ENCODE measurements around the gene NANOS1.
A peak's percentile ranks its signal among the peaks of the same experiment; 100 is the strongest.

The NANOS1 gene

GRCh38 chr10:119055472-119055871, 26.0 kb downstream of the NANOS1 start:
- Histone ChIP-seq H3K27ac (ENCODE audit: low read depth, low read length) (no peak overlapping the region), H3K27me3 (ENCODE audit: control insufficient read depth in 1 of 2, insufficient read depth in 2 of 2, low read length in 2 of 2) (no peaks in the 10 kb centered on the region), H3K4me1 (ENCODE audit: control insufficient read depth in 1 of 2, insufficient read depth in 2 of 2, low read length in 2 of 2) (no peaks in the 10 kb centered on the region), H3K4me3 (ENCODE audit: low read depth in 1 of 2, low read length in 2 of 2) (no peak overlapping the region), H3K9me3 (ENCODE audit: control insufficient read depth in 1 of 2, low read length in 2 of 2) (no peaks in the 10 kb centered on the region), H3K9ac (ENCODE audit: low read depth in 1 of 2, low read length in 2 of 2) (no peak overlapping the region), H3K36me3 (ENCODE audit: control insufficient read depth in 1 of 2, insufficient read depth in 2 of 2, low read length in 2 of 2) (peaks cover 68 to 95% of the 10 kb centered on the region in 2 donors)

- no peak overlapping the region for H3K4me3 ChIP-seq (ENCODE audit: low read depth in 1 of 2, low read length in 2 of 2)
- H3K9me3 ChIP-seq (ENCODE audit: control insufficient read depth in 1 of 2, low read length in 2 of 2), result no peaks in the 10 kb centered on the region
- H3K27me3 ChIP-seq (ENCODE audit: control insufficient read depth in 1 of 2, insufficient read depth in 2 of 2, low read length in 2 of 2), result no peaks in the 10 kb centered on the region
- H3K36me3 ChIP-seq (ENCODE audit: control insufficient read depth in 1 of 2, insufficient read depth in 2 of 2, low read length in 2 of 2), result peaks cover 66 to 91% of the 10 kb centered on the region in 2 donors
- no peaks in the 10 kb centered on the region for H3K4me1 ChIP-seq (ENCODE audit: control insufficient read depth in 1 of 2, insufficient read depth in 2 of 2, low read length in 2 of 2)
- no peak overlapping the region for H3K27ac ChIP-seq (ENCODE audit: low read depth, low read length)
- H3K9ac ChIP-seq (ENCODE audit: low read depth in 1 of 2, low read length in 2 of 2), result no peak overlapping the region
These were observed 28.5 kb downstream of the NANOS1 start for GRCh38 chr10:119058010-119058409.

GRCh38 chr10:119059557-119059956, 30.0 kb downstream of the NANOS1 start:
- H3K4me3 ChIP-seq (ENCODE audit: low read depth in 1 of 2, low read length in 2 of 2), result no peak overlapping the region
- no peaks in the 10 kb centered on the region for H3K9me3 ChIP-seq (ENCODE audit: control insufficient read depth in 1 of 2, low read length in 2 of 2)
- H3K27ac ChIP-seq (ENCODE audit: low read depth, low read length), result no peak overlapping the region
- no peaks in the 10 kb centered on the region for H3K27me3 ChIP-seq (ENCODE audit: control insufficient read depth in 1 of 2, insufficient read depth in 2 of 2, low read length in 2 of 2)
- H3K36me3 ChIP-seq (ENCODE audit: control insufficient read depth in 1 of 2, insufficient read depth in 2 of 2, low read length in 2 of 2), result peaks cover 70 to 92% of the 10 kb centered on the region in 2 donors
- no peak overlapping the region for H3K9ac ChIP-seq (ENCODE audit: low read depth in 1 of 2, low read length in 2 of 2)
- H3K4me1 ChIP-seq (ENCODE audit: control insufficient read depth in 1 of 2, insufficient read depth in 2 of 2, low read length in 2 of 2), result no peaks in the 10 kb centered on the region

GRCh38 chr10:119060107-119060506, 30.6 kb downstream of the NANOS1 start:
- peaks cover 72 to 92% of the 10 kb centered on the region in 2 donors for H3K36me3 ChIP-seq (ENCODE audit: control insufficient read depth in 1 of 2, insufficient read depth in 2 of 2, low read length in 2 of 2)
- H3K4me1 ChIP-seq (ENCODE audit: control insufficient read depth in 1 of 2, insufficient read depth in 2 of 2, low read length in 2 of 2), result no peaks in the 10 kb centered on the region
- H3K27me3 ChIP-seq (ENCODE audit: control insufficient read depth in 1 of 2, insufficient read depth in 2 of 2, low read length in 2 of 2), result no peaks in the 10 kb centered on the region

GRCh38 chr10:119061352-119061751, 31.8 kb downstream of the NANOS1 start:
- Histone ChIP-seq H3K27ac (ENCODE audit: low read depth, low read length) (no peak overlapping the region), H3K9ac (ENCODE audit: low read depth in 1 of 2, low read length in 2 of 2) (no peak overlapping the region), H3K4me1 (ENCODE audit: control insufficient read depth in 1 of 2, insufficient read depth in 2 of 2, low read length in 2 of 2) (no peaks in the 10 kb centered on the region), H3K36me3 (ENCODE audit: control insufficient read depth in 1 of 2, insufficient read depth in 2 of 2, low read length in 2 of 2) (peaks cover 71 to 92% of the 10 kb centered on the region in 2 donors), H3K4me3 (ENCODE audit: low read depth in 1 of 2, low read length in 2 of 2) (no peak overlapping the region), H3K27me3 (ENCODE audit: control insufficient read depth in 1 of 2, insufficient read depth in 2 of 2, low read length in 2 of 2) (no peaks in the 10 kb centered on the region), H3K9me3 (ENCODE audit: control insufficient read depth in 1 of 2, low read length in 2 of 2) (no peaks in the 10 kb centered on the region)

More at GRCh38 chr10:119060107-119060506, 30.6 kb downstream of the NANOS1 start:
- Histone ChIP-seq H3K9ac (ENCODE audit: low read depth in 1 of 2, low read length in 2 of 2) (no peak overlapping the region), H3K27ac (ENCODE audit: low read depth, low read length) (no peak overlapping the region), H3K9me3 (ENCODE audit: control insufficient read depth in 1 of 2, low read length in 2 of 2) (no peaks in the 10 kb centered on the region), H3K4me3 (ENCODE audit: low read depth in 1 of 2, low read length in 2 of 2) (no peak overlapping the region)

GRCh38 chr10:119061926-119062325, 32.4 kb downstream of the NANOS1 start:
- peaks cover 70 to 92% of the 10 kb centered on the region in 2 donors for H3K36me3 ChIP-seq (ENCODE audit: control insufficient read depth in 1 of 2, insufficient read depth in 2 of 2, low read length in 2 of 2)
- H3K9ac ChIP-seq (ENCODE audit: low read depth in 1 of 2, low read length in 2 of 2), result no peak overlapping the region

GRCh38 chr10:119070395-119071165, 41.1 kb downstream of the NANOS1 start:
- Histone ChIP-seq H3K4me3 (ENCODE audit: low read depth in 1 of 2, low read length in 2 of 2) (no peak overlapping the region), H3K4me1 (ENCODE audit: control insufficient read depth in 1 of 2, insufficient read depth in 2 of 2, low read length in 2 of 2) (peaks cover 0 to 3% of the 10 kb centered on the region in 2 donors), H3K27me3 (ENCODE audit: control insufficient read depth in 1 of 2, insufficient read depth in 2 of 2, low read length in 2 of 2) (no peaks in the 10 kb centered on the region), H3K27ac (ENCODE audit: low read depth, low read length) (no peak overlapping the region), H3K9me3 (ENCODE audit: control insufficient read depth in 1 of 2, low read length in 2 of 2) (no peaks in the 10 kb centered on the region), H3K36me3 (ENCODE audit: control insufficient read depth in 1 of 2, insufficient read depth in 2 of 2, low read length in 2 of 2) (peaks cover 35 to 71% of the 10 kb centered on the region in 2 donors), H3K9ac (ENCODE audit: low read depth in 1 of 2, low read length in 2 of 2) (no peak overlapping the region)

More at GRCh38 chr10:119061926-119062325, 32.4 kb downstream of the NANOS1 start:
- no peaks in the 10 kb centered on the region for H3K4me1 ChIP-seq (ENCODE audit: control insufficient read depth in 1 of 2, insufficient read depth in 2 of 2, low read length in 2 of 2)
- H3K9me3 ChIP-seq (ENCODE audit: control insufficient read depth in 1 of 2, low read length in 2 of 2), result no peaks in the 10 kb centered on the region
- H3K27ac ChIP-seq (ENCODE audit: low read depth, low read length), result no peak overlapping the region
- no peaks in the 10 kb centered on the region for H3K27me3 ChIP-seq (ENCODE audit: control insufficient read depth in 1 of 2, insufficient read depth in 2 of 2, low read length in 2 of 2)
- no peak overlapping the region for H3K4me3 ChIP-seq (ENCODE audit: low read depth in 1 of 2, low read length in 2 of 2)

- Histone ChIP-seq H3K9me3 (ENCODE audit: control insufficient read depth in 1 of 2, low read length in 2 of 2) (no peaks in the 10 kb centered on the region), H3K4me3 (ENCODE audit: low read depth in 1 of 2, low read length in 2 of 2) (no peak overlapping the region), H3K27me3 (ENCODE audit: control insufficient read depth in 1 of 2, insufficient read depth in 2 of 2, low read length in 2 of 2) (no peaks in the 10 kb centered on the region), H3K4me1 (ENCODE audit: control insufficient read depth in 1 of 2, insufficient read depth in 2 of 2, low read length in 2 of 2) (peaks cover 12 to 18% of the 10 kb centered on the region in 2 donors), H3K36me3 (ENCODE audit: control insufficient read depth in 1 of 2, insufficient read depth in 2 of 2, low read length in 2 of 2) (peaks cover 30 to 43% of the 10 kb centered on the region in 2 donors), H3K9ac (ENCODE audit: low read depth in 1 of 2, low read length in 2 of 2) (no peak overlapping the region), H3K27ac (ENCODE audit: low read depth, low read length) (no peak overlapping the region)
These were observed 44.1 kb downstream of the NANOS1 start for GRCh38 chr10:119073584-119073983.

- peak overlapping the region; percentile 88 to 95 for H3K4me3 ChIP-seq (ENCODE audit: low read depth in 1 of 2, low read length in 2 of 2)
- no peaks in the 10 kb centered on the region for H3K9me3 ChIP-seq (ENCODE audit: control insufficient read depth in 1 of 2, low read length in 2 of 2)
- H3K4me1 ChIP-seq (ENCODE audit: control insufficient read depth in 1 of 2, insufficient read depth in 2 of 2, low read length in 2 of 2), result peaks cover 13 to 20% of the 10 kb centered on the region in 2 donors
- no peak overlapping the region for H3K27ac ChIP-seq (ENCODE audit: low read depth, low read length)
- H3K27me3 ChIP-seq (ENCODE audit: control insufficient read depth in 1 of 2, insufficient read depth in 2 of 2, low read length in 2 of 2), result no peaks in the 10 kb centered on the region
- peaks cover 0 to 2% of the 10 kb centered on the region in 2 donors for H3K36me3 ChIP-seq (ENCODE audit: control insufficient read depth in 1 of 2, insufficient read depth in 2 of 2, low read length in 2 of 2)
- H3K9ac ChIP-seq (ENCODE audit: low read depth in 1 of 2, low read length in 2 of 2), result peak overlapping the region; percentile 95 to 96
These were observed 49.1 kb downstream of the NANOS1 start for GRCh38 chr10:119078422-119079179.
